Naive thymus-derived CD4-positive, alpha-beta T cell (primary cell): ENCODE results near the gene M1AP. TPM values are rescaled to one million over a fixed set of nuclear protein-coding genes. Genes with fewer than 3 reads are reported as not detected.

Experiments used
- ATAC-seq: fragments of 150-1000 bp; cut with Tn5 transposase; 2 replicates; pipeline ENCODE4 v1.10.0; 2021; ENCODE audit warnings: mild to moderate bottlenecking, moderate library complexity
- CTCF ChIA-PET: fragments of 350-600 bp; sonication (Branson Sonifier 250); formaldehyde crosslinking; loops from one replicate; lab custom pipeline; 2021; ENCODE audit warnings: antibody characterized with exemption; lab: Charles Lee
- POLR2A ChIA-PET: fragments of 350-600 bp; sonication (Branson Sonifier 250); formaldehyde crosslinking; loops from one replicate; lab custom pipeline; 2021; ENCODE audit warnings: antibody characterized with exemption, inconsistent platforms; lab: Charles Lee
- DNase-seq, 9 donors: peaks; one replicate each; pipeline versions ENCODE4 v3.0.0 to v3.0.0-alpha.2; 2020 to 2022; ENCODE audit warnings: mixed read lengths in 1 of 9
- H3K27ac ChIP-seq: one replicate; pipeline ENCODE4 v1.7.0; 2013; ENCODE audit warnings: mild to moderate bottlenecking, low read depth, low read length, moderate library complexity
- H3K27me3 ChIP-seq, 2 donors: one replicate each; pipeline ENCODE4 v1.7.0; 2013; ENCODE audit warnings: low read length in 2 of 2, mild to moderate bottlenecking in 2 of 2, moderate library complexity in 2 of 2; ENCODE audit not compliant: control insufficient read depth in 2 of 2, insufficient read depth in 2 of 2
- H3K36me3 ChIP-seq, 3 experiments: 1 replicate in 2 of 3; 2 replicates in 1 of 3; pipeline ENCODE4 v1.7.0; 2013; ENCODE audit warnings: low read length in 3 of 3, mild to moderate bottlenecking in 3 of 3, moderate library complexity in 1 of 3; ENCODE audit not compliant: insufficient read depth in 3 of 3, control insufficient read depth in 2 of 3
- H3K4me1 ChIP-seq, 2 donors: one replicate each; pipeline ENCODE4 v1.7.0; 2013; ENCODE audit warnings: low read length in 2 of 2, mild to moderate bottlenecking in 2 of 2, moderate library complexity in 1 of 2; ENCODE audit not compliant: control insufficient read depth in 2 of 2, insufficient read depth in 2 of 2
- H3K4me3 ChIP-seq: 2 replicates; pipeline ENCODE4 v1.7.0; 2013; ENCODE audit warnings: mild to moderate bottlenecking, low read length
- H3K9me3 ChIP-seq, 3 experiments: 1 replicate in 2 of 3; 2 replicates in 1 of 3; pipeline ENCODE4 v1.7.0; 2013; ENCODE audit warnings: low read length in 3 of 3; ENCODE audit not compliant: control insufficient read depth in 2 of 3
- H3K27ac Mint-ChIP-seq, 9 donors: one replicate each; pipeline ENCODE4 v1.8.0; 2020 to 2022; ENCODE audit warnings: mixed read lengths in 9 of 9, mild to moderate bottlenecking in 8 of 9, moderate library complexity in 5 of 9, inconsistent platforms in 2 of 9
- H3K27me3 Mint-ChIP-seq, 5 donors: one replicate each; pipeline ENCODE4 v1.8.0; 2021 to 2022; ENCODE audit warnings: mixed read lengths in 5 of 5, mild to moderate bottlenecking in 1 of 5
- H3K36me3 Mint-ChIP-seq, 5 donors: one replicate each; pipeline ENCODE4 v1.8.0; 2020 to 2022; ENCODE audit warnings: mixed read lengths in 5 of 5, mild to moderate bottlenecking in 3 of 5, inconsistent platforms in 1 of 5
- H3K4me1 Mint-ChIP-seq, 7 donors: one replicate each; pipeline ENCODE4 v1.8.0; 2020 to 2022; ENCODE audit warnings: mixed read lengths in 7 of 7, mild to moderate bottlenecking in 3 of 7, inconsistent platforms in 1 of 7
- H3K4me3 Mint-ChIP-seq, 10 donors: one replicate each; pipeline ENCODE4 v1.8.0; 2020 to 2022; ENCODE audit warnings: mild to moderate bottlenecking in 10 of 10, mixed read lengths in 10 of 10, moderate library complexity in 6 of 10, inconsistent platforms in 2 of 10
- H3K9me3 Mint-ChIP-seq, 11 donors: one replicate each; pipeline ENCODE4 v1.8.0; 2020 to 2022; ENCODE audit warnings: mixed read lengths in 11 of 11, mild to moderate bottlenecking in 4 of 11, inconsistent platforms in 1 of 11, moderate library complexity in 1 of 11
- intact Hi-C, 2 donors: fragments of 100-400 bp; cut with micrococcal nuclease; formaldehyde crosslinking; loops; one replicate each; pipeline ENCODE4 v1.15.1; 2023
- polyA plus RNA-seq, 2 donors: library from polyadenylated mRNA; unstranded; fragments of 300-500 nt; fragmentation: Illumina TruSeq; gene quantifications; one replicate each; pipeline ENCODE4 v1.2.3, GENCODE V29; 2021
- total RNA-seq, 6 experiments: library from RNA in 5 of 6; stranded (reverse) in 5 of 6; gene quantifications; 1 replicate in 5 of 6; 2 replicates in 1 of 6; pipeline ENCODE4 v1.2.3 and lab custom pipeline; 2021 to 2026

M1AP gene
- total RNA-seq (under 1 TPM in 1 of 5 experiments, not detected in 4; 0.39 TPM), polyA plus RNA-seq (not detected), total RNA-seq (lab: John Stamatoyannopoulos, UW) (not detected)

DNA sequence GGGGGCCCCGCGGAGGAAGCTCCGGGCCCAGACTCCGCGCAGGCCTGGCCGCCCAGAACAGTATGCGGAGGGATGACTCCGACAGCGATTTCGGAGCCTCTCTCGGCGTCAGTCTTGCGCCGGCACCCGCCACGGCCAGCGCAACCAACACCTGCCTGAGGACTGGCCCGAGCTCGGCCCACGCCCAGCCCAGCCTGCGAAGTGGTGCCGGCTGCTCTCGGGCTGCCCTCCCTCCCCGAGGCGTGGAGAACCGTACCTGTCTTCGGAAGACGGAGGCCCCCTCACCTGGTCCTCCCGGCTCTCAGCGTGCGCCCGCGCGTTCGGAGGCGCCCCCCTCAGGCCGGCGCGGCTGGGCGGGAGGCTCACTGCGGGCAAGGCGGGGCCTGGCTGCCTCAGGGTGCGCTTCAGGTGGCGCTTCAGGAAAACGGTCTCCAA lies at the start of gene M1AP:
Gene M1AP, minus strand, starts transcription at position 322 of the 435 bp plus-strand sequence. CDS start 8,055 bp downstream, outside the sequence.
- Histone ChIP-seq H3K9me3 (no peaks in the 10 kb centered on the region), H3K27ac (no peak within 1 kb of the TSS), H3K4me1 (no peaks in the 10 kb centered on the region), H3K27me3 (peaks cover 0 to 6% of the 10 kb centered on the region in 2 donors), H3K36me3 (no peaks in the 10 kb centered on the region), H3K4me3 (no peak within 1 kb of the TSS)
- ATAC-seq (peak; percentile 36), DNase-seq (peak in 2 of 9 donors; percentile 6 to 8)
- Mint-ChIP-seq H3K27me3 (peaks cover 24 to 48% (median 32%) of the 10 kb centered on the region in 5 donors), H3K36me3 (peaks cover 0 to 6% (median 4%) of the 10 kb centered on the region in 5 donors), H3K4me3 (peak within 1 kb of the TSS in 8 of 10 donors; percentile 12 to 62 (median 47)), H3K4me1 (peaks cover 6 to 11% (median 10%) of the 10 kb centered on the region in 7 donors), H3K27ac (no peak within 1 kb of the TSS), H3K9me3 (peaks cover 0 to 9% (median 0%) of the 10 kb centered on the region in 11 donors)
- ChIA-PET CTCF (no interaction called here), POLR2A (interaction anchor here (1.1 kb wide), 1 partner anchor 184 kb away, joined by 4 read pairs; no protein-coding TSS in a partner anchor)
- intact Hi-C loops = no loop called here

DNA sequence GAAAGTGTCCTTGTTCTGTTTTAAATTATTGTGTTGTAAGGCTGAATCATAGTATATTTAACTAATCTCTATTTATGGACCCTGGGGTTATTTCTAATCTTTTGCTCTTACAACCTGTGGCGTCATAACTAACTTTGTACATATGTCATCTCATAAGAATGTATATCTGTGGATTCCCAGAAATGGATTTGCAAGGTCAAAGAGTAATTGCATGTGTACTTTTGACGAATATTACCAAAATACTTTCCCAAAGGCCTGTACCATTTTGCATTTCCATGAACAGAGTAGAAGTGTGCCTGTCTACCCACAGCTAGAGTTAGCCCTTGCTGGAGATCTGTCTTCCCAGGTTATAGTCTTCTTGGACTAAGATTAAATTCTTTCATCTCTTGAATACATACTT lies 48.7 kb upstream of the M1AP start:
- H3K9me3 ChIP-seq = no peaks in the 10 kb centered on the region
- Mint-ChIP-seq H3K4me1 (peaks cover 0 to 4% (median 0%) of the 10 kb centered on the region in 7 donors), H3K36me3 (peaks cover 0 to 34% (median 20%) of the 10 kb centered on the region in 5 donors), H3K9me3 (no peaks in the 10 kb centered on the region), H3K27me3 (peaks cover 0 to 35% (median 0%) of the 10 kb centered on the region in 5 donors), H3K27ac (no peak overlapping the region), H3K4me3 (no peak overlapping the region)
- ChIA-PET POLR2A (no interaction called here), CTCF (no interaction called here)
- no peaks in the 10 kb centered on the region for H3K36me3 ChIP-seq
- no peaks in the 10 kb centered on the region for H3K4me1 ChIP-seq
- no peak overlapping the region for H3K27ac ChIP-seq
- no peak overlapping the region for H3K4me3 ChIP-seq
- no peak for DNase-seq
- intact Hi-C loops = loop anchor here in 1 of 2 donors (10.0 kb wide), 1 partner anchor 928 kb away; no protein-coding TSS in a partner anchor
- ATAC-seq = no peak
- H3K27me3 ChIP-seq = no peaks in the 10 kb centered on the region

DNA sequence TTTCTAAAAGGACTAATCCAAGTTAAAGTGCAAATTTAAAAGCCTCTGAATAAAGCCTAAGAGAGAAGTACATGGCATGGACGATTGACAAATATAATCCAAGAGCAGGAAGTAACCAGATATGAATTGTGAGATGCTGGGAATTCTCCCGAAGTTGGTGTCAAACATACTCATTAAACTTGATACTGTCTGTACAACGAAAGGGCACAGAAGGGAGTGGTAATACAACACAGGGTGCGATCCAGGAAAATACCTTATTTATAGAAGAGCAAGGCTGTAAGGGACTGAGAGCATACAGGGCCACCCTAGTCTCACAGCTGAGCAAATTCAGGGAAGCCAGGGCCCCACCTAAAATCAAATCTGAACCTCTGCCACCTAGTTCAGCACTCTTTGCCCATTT lies 47.5 kb upstream of the M1AP start:
- intact Hi-C loops = loop anchor here in 1 of 2 donors (10.0 kb wide), 1 partner anchor 929 kb away; no protein-coding TSS in a partner anchor
- no peak overlapping the region for H3K4me3 Mint-ChIP-seq
- no peak overlapping the region for H3K27ac ChIP-seq
- no peak overlapping the region for H3K4me3 ChIP-seq
- ChIA-PET CTCF (no interaction called here), POLR2A (no interaction called here)
- H3K27me3 Mint-ChIP-seq = peaks cover 0 to 37% (median 0%) of the 10 kb centered on the region in 5 donors
- no peak overlapping the region for H3K27ac Mint-ChIP-seq
- H3K27me3 ChIP-seq = no peaks in the 10 kb centered on the region
- DNase-seq (no peak), ATAC-seq (no peak)
- peaks cover 0 to 4% (median 0%) of the 10 kb centered on the region in 7 donors for H3K4me1 Mint-ChIP-seq
- H3K9me3 ChIP-seq = no peaks in the 10 kb centered on the region
- H3K9me3 Mint-ChIP-seq = no peaks in the 10 kb centered on the region
- H3K36me3 ChIP-seq = no peaks in the 10 kb centered on the region
- H3K4me1 ChIP-seq = no peaks in the 10 kb centered on the region
- peaks cover 0 to 30% (median 15%) of the 10 kb centered on the region in 5 donors for H3K36me3 Mint-ChIP-seq

GRCh38 chr2:74694281-74694680 lies 46.2 kb upstream of the M1AP start:
- POLR2A ChIA-PET = no interaction called here
- no peak for DNase-seq
- H3K9me3 ChIP-seq = no peaks in the 10 kb centered on the region
- intact Hi-C loops = loop anchor here (5.0 to 10.0 kb wide), 2 partner anchors 931 to 933 kb away; no protein-coding TSS in a partner anchor
- Mint-ChIP-seq H3K27ac (no peak overlapping the region), H3K4me1 (peaks cover 0 to 4% (median 0%) of the 10 kb centered on the region in 7 donors), H3K4me3 (no peak overlapping the region), H3K36me3 (peaks cover 0 to 22% (median 7%) of the 10 kb centered on the region in 5 donors), H3K27me3 (peaks cover 0 to 39% (median 0%) of the 10 kb centered on the region in 5 donors), H3K9me3 (no peaks in the 10 kb centered on the region)
- no peak overlapping the region for H3K27ac ChIP-seq
- H3K27me3 ChIP-seq = no peaks in the 10 kb centered on the region
- H3K4me3 ChIP-seq = no peak overlapping the region
- CTCF ChIA-PET = no interaction called here
- H3K36me3 ChIP-seq = no peaks in the 10 kb centered on the region
- no peaks in the 10 kb centered on the region for H3K4me1 ChIP-seq
- no peak for ATAC-seq

DNA sequence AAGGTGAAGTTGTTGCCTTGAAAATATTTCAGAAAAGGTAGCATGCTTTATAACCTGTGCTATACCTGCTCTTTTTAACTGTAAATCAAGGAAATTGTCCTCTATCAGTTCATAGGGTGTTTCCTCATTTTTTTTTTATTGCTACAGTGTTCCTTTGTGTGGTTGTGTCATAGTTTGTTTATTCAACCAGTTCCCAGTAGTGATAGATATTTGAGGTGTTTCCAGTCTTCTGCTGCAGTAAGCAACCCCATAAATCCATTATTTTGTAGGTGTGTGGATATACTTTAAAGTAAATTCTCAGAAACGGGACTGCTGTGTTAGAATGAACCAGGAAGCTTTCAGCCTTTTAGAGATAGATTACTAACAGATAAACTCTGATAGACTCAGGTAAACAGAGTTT lies 45.5 kb upstream of the M1AP start:
- peaks cover 0 to 39% (median 0%) of the 10 kb centered on the region in 5 donors for H3K27me3 Mint-ChIP-seq
- Histone ChIP-seq H3K4me3 (no peak overlapping the region), H3K27ac (no peak overlapping the region), H3K9me3 (no peaks in the 10 kb centered on the region), H3K27me3 (no peaks in the 10 kb centered on the region), H3K4me1 (no peaks in the 10 kb centered on the region), H3K36me3 (no peaks in the 10 kb centered on the region)
- H3K4me1 Mint-ChIP-seq = peaks cover 0 to 4% (median 0%) of the 10 kb centered on the region in 7 donors
- no peak for DNase-seq
- H3K9me3 Mint-ChIP-seq = no peaks in the 10 kb centered on the region
- H3K27ac Mint-ChIP-seq = no peak overlapping the region
- H3K4me3 Mint-ChIP-seq = no peak overlapping the region
- peaks cover 0 to 21% (median 6%) of the 10 kb centered on the region in 5 donors for H3K36me3 Mint-ChIP-seq
- ChIA-PET POLR2A (no interaction called here), CTCF (no interaction called here)
- intact Hi-C loops = loop anchor here (5.0 to 10.0 kb wide), 2 partner anchors 931 to 934 kb away; no protein-coding TSS in a partner anchor
- ATAC-seq = no peak

DNA sequence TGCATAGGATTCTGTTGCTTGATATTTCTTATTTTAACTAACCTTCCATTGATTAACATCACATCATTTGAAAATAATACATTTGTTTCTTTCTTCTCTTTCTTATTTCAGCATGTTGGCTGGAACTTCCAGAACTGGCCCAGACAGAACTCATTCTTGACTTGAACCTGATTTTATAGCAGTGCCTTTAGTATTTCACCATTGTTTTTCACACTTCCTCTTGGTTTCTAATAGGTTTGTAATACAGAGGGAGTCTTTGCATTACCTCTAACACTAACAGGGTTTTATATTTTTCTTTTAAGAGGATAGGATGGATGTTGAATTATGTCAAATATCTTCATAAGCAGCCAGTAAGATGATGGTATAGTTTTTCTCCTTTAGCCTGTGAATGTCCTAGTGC lies 45.1 kb upstream of the M1AP start:
- DNase-seq = no peak
- Mint-ChIP-seq H3K36me3 (peaks cover 0 to 18% (median 6%) of the 10 kb centered on the region in 5 donors), H3K9me3 (no peaks in the 10 kb centered on the region), H3K27ac (no peak overlapping the region), H3K4me3 (no peak overlapping the region), H3K4me1 (peaks cover 0 to 4% (median 0%) of the 10 kb centered on the region in 7 donors), H3K27me3 (peaks cover 0 to 39% (median 0%) of the 10 kb centered on the region in 5 donors)
- no peaks in the 10 kb centered on the region for H3K36me3 ChIP-seq
- ChIA-PET POLR2A (no interaction called here), CTCF (no interaction called here)
- no peak overlapping the region for H3K27ac ChIP-seq
- H3K9me3 ChIP-seq = no peaks in the 10 kb centered on the region
- no peak for ATAC-seq
- H3K27me3 ChIP-seq = no peaks in the 10 kb centered on the region
- no peak overlapping the region for H3K4me3 ChIP-seq
- no peaks in the 10 kb centered on the region for H3K4me1 ChIP-seq
- intact Hi-C loops = loop anchor here (5.0 to 10.0 kb wide), 2 partner anchors 932 to 934 kb away; no protein-coding TSS in a partner anchor
